ENCODE measurements around the gene C19orf33.

GRCh38 chr19:38309615-38310278 lies 5.7 kb downstream of the C19orf33 start:
- TF ChIP-seq CTCF (IDR thresholded peaks at IDR 0.05 in 8 of 11, conservative IDR thresholded peaks at IDR 0.05 in 3 of 11) (no peak), POLR2AphosphoS5 (IDR thresholded peaks at IDR 0.05) (no peak)

All from spleen (tissue), 7 donors.